HuH-7 (cell line): Measurements from ENCODE around the gene P3H3.

Experiments
- DNase-seq: peaks from one replicate; pipeline ENCODE4 v3.0.0; 2011; ENCODE audit warnings: low spot score

Gene P3H3

DNA sequence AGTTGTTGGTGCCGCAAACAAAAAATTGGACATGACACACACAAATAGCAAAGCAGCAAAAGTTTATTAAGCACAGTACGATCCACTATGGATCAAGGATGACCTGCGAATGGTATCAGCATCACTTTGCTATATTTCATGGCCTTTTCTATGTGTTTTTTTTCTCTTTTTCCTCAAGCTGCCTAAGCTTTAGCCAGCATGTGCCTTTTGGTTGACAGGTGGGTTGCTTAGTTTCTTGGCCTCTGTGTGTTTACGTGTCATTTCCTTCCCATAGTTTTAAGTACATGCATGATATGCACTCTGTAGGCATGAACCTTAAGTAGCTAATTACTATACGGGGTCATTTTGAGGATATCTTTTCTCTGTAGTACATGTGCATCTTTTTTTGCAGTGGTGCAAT lies 29.1 kb upstream of the P3H3 start:
- no peak for DNase-seq

DNA sequence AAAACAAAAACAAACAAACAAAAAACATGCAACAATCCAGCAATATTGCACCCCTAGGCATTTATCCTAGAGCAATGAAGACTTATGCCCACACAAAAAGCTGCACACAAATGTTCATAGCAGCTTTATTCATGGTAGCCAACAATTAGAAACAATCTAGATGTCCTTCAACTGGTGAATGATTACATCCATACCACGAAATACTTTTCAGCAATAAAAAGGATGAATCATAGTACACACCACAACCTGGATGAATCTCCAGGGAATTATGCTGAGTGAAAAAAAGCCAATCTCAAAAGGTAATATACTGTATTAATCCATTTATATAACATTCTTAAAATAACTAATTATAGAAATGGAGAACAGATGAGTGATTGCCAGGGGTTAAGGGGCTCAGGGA lies 21.0 kb upstream of the P3H3 start:
- DNase-seq, result no peak

DNA sequence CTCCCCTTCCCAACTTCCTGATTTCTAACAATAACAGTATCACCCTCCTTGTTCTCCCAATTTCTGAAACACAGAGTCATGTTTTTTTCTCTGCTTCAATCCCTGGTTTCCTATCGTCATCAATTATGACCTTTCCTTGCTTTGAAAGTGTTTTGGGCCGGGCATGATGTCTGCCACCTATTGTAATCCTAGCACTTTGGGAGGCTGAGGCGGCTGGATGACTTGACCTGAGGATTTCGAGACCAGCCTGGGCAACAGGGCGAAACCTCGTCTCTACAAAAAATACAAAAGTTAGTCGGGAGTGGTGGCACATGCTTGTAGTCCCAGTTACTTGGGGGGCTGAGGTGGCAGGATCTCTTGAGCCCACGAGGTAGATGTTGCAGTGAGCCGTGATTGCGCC lies 19.2 kb upstream of the P3H3 start:
- no peak for DNase-seq

DNA sequence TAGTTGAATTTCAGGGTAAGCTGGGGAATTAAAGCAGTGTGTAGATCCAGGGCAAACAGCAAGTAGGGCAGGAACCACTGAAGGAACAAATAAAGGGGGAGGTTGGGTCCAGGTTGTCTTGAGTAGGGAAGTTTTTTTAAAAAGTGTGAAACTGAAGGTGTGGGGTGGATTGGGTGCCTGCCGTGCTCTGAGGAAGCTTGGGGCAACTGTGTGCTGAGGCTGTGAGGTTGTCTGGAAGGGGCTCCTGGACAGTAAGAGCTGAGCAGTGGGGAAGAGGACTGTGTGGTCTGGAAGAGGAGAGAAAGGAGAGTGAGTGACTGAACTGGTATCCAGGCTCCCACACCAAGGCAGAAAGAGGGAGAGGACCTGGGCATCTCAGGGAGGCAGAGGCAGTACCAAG lies 17.4 kb upstream of the P3H3 start:
- no peak for DNase-seq

DNA sequence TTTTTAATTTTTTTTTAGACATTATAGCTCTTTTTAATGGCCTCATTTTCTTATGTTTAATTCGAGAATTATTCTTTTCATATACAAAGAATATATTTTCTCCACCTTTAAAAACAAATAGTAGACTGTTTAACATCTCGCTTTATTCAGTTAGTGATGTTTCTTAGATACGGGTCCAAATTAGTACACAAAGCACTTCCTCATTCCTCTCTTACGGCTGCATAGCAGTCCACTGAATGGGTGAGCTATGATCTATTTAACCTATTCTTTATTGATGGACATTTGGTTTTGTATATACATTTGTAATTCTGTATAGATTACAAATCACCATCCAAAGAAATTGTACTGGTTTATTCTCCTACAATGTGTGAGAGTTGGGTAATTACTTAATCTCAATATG lies 14.8 kb upstream of the P3H3 start:
- no peak for DNase-seq

DNA sequence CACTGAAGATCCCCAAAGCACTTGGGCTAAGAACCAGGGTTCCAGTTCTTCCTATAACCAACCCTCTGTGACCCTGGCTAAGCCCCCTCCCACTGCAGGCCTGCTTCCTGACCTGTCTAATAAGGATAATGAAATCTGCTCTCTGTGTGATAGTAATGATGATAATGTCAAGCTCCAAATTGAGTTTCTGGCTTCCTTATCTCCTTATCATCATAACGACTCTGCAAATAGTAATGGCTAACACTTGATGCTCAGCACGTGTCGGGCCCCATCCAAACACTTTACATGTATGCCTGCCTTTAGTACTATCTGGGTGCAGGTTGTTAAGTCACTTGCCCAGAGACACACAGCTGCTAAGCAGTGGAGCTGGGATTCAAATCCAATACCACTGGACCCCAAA lies 11.6 kb upstream of the P3H3 start:
- no peak for DNase-seq

DNA sequence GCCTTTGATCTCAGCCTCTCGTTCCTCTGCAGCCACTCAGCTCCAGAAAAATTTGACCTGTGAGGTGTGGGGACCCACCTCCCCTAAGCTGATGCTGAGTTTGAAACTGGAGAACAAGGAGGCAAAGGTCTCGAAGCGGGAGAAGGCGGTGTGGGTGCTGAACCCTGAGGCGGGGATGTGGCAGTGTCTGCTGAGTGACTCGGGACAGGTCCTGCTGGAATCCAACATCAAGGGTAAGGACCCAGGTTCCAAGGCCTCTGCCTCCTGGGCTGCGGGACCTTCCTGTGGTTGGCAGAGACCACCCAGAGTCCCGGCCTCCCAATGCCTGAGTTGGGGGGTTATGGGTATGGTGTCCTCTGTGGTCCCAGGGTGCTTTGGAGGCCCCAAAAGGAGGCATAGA lies 11.1 kb upstream of the P3H3 start:
- DNase-seq, result no peak

DNA sequence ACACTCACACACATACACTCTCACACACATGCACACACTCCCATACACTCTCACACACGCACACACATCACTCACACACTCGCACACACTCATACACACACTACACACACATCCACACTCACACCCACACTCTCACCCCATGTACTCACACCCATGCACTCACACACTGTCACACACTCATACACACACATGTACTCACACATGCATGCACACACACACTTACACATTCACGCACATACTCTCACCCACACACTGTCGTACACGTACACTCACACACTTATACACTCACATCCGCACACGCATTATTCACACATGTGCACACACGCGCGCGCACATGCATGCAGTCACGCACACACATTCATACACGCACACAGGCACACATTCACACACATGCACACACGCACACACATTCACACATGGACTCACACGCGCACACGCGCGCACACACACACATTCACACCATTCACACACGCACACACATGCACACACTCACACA lies 10.5 kb upstream of the P3H3 start:
- DNase-seq, result no peak

DNA sequence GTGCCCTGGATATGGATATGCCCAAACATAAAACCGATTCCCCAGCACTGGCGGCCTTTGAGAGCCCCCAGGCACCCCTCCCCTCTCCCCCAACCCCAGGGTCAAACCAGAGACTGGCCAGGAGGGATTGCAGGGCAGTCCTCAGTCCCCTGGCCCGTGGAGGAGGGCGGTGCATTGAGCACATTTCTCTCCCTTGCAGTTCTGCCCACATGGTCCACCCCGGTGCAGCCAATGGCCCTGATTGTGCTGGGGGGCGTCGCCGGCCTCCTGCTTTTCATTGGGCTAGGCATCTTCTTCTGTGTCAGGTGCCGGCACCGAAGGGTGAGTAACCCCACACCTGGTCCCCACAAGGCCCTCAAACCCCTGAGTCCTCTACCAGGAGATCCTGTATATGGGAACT lies 10.0 kb upstream of the P3H3 start:
- no peak for DNase-seq

DNA sequence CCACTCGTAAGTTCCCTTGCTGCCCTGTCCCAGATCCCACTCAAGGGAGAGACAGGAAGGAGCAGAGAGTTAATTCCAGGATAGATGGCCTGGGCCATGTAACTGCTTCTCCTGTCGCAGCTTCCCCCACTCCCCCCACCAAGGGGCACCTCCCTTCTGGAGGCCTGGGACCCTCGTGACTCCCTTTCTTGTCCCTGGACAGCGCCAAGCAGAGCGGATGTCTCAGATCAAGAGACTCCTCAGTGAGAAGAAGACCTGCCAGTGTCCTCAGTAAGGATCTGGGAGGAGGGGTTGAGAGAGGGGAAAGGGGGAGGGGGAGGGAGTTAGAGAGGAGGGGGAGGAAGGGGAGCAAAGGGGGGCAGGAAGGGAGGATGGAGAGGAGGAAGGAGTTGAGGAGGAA lies 9.6 kb upstream of the P3H3 start:
- DNase-seq, result no peak

DNA sequence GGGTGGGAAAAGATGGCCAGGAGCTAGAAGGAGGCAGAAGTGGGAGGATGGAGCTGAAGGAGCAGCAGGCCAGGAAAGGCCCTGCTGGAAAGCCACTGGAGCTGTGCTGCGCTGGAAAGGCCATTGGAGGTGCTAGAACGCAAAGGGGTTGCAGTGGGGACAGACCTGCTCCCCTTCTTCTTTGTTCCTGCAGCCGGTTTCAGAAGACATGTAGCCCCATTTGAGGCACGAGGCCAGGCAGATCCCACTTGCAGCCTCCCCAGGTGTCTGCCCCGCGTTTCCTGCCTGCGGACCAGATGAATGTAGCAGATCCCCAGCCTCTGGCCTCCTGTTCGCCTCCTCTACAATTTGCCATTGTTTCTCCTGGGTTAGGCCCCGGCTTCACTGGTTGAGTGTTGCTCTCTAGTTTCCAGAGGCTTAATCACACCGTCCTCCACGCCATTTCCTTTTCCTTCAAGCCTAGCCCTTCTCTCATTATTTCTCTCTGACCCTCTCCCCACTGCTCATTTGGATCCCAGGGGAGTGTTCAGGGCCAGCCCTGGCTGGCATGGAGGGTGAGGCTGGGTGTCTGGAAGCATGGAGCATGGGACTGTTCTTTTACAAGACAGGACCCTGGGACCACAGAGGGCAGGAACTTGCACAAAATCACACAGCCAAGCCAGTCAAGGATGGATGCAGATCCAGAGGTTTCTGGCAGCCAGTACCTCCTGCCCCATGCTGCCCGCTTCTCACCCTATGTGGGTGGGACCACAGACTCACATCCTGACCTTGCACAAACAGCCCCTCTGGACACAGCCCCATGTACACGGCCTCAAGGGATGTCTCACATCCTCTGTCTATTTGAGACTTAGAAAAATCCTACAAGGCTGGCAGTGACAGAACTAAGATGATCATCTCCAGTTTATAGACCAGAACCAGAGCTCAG lies 8.8 kb upstream of the P3H3 start:
- DNase-seq, result no peak

DNA sequence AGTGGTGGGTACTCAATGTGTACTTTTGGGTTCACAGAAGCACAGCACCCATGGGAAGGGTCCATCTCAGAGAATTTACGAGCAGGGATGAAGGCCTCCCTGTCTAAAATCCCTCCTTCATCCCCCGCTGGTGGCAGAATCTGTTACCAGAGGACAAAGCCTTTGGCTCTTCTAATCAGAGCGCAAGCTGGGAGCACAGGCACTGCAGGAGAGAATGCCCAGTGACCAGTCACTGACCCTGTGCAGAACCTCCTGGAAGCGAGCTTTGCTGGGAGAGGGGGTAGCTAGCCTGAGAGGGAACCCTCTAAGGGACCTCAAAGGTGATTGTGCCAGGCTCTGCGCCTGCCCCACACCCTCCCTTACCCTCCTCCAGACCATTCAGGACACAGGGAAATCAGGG lies 8.0 kb upstream of the P3H3 start:
- DNase-seq, result no peak

DNA sequence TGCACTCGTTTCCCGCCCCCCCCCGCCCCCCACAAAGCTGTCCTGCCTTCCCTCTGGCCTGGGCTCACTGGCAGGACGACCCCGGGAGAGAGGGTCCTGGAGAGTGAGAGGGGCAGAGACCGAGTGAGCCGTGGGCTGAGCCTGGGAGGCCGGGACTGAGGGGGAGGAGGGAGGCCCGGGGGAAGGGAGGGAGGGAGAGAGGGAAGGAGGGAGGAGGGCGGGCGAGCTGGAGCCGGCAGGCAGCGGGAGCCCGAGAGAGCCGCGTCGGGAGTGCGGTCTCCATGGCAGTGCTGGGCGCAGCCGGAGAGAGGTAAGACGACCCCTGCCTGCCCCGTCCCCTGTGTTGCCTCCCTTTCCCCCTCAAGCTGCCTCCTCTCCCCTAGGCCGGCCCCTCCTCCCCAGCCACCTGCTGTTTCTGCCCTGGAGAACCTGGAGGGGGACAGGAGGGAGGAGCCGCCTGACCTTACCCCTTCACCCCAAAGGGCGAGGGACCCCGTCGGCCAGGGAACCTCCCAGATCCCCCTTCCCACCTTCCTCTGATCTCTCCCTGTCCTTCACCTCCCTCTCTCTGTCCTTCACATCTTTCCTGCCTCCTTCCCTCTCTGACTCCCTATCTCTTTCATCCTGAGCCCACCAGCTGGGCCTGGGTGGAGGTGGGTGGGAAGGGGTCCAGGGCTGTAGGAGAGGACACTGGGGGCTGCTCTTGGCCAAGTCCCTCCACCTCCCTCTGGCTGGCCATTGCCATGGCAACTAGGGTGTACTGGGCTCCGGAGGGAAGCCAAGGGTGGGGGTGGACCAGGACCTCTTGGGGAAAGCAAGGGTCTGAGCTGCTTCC lies 6.4 kb upstream of the P3H3 start, which contains the start of gene GPR162:
TSS of gene GPR162 (plus strand) at position 231 of the 835 bp plus-strand sequence. CDS start 2,078 bp downstream, outside the sequence.
- peak; percentile 71 for DNase-seq

DNA sequence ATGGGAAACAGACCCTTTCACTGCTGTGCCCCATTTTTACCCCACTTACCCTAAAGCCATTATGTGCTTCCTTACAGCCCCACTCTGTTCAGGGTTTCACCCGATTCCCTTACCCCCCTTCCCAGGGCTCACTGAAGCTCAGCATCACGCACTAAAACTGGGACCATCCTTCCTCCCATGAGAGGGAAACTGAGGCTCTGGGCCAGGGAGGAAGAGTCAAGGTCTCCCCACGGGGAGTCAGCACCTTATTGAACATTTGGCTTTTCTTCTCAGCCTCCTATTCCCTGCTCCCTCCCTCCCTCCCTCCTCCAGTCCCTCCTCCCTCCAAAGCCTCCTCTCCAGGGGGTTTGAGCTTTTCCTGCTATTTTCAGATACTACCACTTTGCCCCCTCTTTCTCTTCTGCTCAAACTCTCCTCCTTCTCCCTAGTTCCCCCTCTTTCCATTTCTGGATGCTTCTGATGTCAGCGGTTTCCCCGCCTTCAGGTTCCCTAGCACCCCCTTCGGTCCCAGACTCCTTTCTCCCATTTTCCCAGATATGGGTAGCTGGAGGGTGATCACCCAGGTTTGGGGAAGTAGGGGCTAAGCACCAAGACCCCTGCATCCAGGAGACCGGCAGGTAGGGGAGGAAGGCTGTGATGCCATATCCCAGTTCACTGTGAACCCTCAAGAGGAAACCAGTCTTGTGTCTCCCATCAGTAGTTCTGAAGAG lies 5.6 kb upstream of the P3H3 start:
- DNase-seq, result no peak

DNA sequence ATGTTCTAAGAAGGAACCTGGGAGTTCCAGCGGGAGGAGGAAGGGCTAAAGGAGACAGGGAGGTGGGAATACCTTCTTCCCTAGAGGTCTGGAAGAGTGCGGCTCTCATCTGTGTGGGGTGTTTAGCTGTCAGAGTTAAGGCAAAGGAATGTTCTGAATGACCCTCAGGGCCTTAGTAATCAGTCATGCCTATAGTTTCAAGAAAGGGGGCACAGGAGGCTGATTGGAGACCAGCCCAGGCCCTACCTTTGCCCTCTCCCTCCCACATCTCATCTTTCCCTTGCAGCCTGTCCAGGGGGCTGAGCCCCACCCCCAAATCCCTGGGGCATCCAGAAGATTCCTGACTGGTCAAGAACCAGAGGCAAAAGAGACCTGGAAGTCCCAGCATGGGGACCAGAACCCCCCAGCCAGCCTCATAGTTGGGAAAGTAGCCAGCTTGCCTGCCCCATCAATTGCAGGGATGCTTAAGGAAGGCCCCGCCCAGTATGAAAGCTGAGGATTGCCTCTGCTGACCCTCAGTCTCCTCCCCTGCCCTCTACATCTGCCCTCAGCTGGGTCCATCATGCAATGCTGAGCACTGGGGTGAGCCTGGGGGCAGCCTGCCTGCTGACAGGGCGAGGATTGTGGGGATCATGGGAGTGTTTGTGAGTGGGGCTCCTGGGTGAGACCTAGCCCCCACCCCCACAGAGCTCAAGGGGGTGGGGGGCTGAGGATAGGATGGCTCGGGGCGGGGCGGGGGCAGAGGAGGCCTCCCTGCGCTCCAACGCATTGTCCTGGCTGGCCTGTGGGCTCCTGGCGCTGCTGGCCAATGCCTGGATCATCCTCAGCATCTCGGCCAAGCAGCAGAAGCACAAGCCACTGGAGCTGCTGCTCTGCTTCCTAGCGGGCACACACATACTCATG lies 4.8 kb upstream of the P3H3 start:
- DNase-seq, result no peak

DNA sequence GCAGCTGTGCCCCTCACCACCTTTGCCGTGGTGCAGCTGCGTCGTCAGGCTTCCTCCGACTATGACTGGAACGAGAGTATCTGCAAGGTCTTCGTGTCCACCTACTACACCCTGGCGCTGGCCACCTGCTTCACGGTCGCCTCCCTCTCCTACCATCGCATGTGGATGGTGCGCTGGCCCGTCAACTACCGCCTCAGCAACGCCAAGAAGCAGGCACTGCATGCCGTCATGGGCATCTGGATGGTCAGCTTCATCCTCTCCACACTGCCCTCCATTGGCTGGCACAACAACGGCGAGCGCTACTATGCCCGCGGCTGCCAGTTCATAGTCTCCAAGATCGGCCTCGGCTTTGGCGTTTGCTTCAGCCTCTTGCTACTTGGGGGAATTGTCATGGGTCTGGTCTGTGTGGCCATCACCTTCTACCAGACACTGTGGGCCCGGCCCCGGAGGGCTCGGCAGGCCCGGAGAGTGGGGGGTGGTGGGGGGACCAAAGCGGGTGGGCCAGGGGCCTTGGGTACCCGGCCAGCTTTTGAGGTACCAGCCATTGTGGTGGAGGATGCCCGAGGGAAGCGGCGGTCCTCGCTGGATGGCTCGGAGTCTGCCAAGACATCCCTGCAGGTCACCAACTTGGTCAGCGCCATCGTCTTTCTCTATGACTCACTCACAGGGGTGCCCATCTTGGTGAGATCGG lies 4.0 kb upstream of the P3H3 start:
- DNase-seq, result no peak

DNA sequence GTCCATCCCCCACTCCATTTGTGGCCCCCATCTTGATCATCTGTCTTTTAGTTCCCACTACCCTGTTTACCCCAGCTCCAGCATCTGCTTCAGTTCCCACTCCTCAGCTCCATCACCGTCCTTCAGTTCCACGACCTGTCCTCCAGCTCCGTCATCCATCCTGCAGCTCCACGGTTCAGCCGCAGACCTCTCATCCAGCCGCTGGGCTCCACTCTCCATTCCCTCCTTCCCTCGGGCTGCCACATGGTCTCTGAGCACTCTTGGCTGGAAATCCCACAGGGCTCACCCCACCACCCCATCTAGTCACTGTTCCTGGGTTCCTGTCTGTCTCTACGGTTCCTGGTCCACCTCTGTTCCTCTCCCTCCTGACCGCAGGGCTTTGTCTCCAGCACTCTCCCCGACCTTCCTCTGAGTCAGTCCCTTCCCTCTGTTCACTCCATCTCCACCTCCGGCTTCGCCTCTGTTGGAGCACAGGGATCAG lies 3.3 kb upstream of the P3H3 start:
- no peak for DNase-seq

DNA sequence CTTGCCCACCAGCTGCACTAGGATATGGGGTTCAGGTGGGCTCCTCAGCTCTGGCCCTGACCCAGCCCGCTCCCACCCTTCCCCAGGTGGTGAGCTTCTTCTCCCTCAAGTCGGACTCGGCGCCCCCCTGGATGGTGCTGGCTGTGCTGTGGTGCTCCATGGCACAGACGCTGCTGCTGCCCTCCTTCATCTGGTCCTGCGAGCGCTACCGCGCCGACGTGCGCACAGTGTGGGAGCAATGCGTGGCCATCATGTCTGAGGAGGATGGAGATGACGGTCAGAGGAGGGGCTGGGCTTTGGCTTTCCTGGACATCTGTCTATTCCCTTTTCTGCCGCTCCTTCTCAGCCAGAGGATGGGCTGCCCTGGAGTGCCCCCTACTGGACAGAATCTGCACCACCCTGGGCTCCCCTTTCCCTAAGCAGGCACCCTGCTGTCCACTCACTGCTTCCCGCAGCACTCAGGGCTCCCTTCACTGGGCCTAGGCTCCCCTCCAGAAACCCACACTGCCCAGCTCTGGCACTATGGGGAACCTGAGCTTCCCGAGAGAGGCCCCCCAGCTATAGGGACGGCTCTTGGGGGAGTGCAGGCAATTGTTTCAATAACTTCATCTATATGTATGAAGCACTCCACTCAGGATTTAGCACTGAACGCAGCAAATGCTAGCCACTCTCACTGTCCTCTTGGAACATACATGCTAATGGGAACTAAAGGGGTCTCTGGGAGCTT lies 2.6 kb upstream of the P3H3 start:
- peak; percentile 97 for DNase-seq

DNA sequence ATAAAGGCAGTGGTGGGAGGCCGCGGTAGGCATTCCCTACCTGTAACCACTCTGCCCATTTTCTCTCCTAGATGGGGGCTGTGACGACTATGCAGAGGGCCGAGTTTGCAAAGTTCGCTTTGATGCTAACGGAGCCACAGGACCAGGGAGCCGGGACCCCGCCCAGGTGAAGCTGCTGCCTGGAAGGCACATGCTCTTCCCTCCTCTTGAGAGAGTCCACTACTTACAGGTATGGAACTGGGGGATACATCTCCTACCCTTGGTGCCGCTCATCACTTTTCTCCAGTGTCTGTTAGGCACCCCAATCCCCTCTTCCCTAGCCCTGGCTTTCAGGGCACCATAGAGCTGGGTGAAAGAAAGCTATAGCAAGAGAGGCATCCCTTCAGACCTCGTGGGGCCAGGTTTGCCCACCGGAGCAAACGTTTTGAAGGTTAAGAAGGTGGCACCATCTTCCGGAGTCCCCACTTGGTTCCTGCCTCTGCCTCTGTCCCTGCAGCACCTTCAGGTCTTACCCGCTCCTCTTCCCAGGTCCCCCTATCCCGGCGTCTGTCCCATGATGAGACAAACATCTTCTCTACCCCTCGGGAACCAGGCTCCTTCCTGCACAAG lies 2.0 kb upstream of the P3H3 start:
- no peak for DNase-seq
